ENCODE results near the gene DGKD.

The DGKD gene

DNA sequence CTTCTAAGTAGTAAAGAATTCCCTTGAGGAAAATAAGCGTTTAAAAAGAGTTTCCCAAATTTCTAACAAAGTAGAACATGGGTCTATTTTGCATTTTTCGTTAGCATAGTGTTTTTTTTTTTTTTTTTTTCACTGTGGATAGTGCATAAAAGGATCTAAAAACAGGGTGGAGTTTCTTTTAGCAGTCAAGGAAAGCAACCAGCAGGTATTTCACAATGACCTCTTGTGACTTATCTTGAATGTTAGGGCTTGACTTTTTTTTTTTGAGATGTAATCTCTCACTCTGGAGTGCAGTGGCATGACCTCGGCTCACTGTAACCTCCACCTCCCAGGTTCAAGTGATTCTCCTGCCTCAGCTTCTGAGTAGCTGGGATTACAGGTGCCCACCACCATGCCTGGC lies 14.9 kb upstream of the DGKD start:
- no peak for DNase-seq

DNA sequence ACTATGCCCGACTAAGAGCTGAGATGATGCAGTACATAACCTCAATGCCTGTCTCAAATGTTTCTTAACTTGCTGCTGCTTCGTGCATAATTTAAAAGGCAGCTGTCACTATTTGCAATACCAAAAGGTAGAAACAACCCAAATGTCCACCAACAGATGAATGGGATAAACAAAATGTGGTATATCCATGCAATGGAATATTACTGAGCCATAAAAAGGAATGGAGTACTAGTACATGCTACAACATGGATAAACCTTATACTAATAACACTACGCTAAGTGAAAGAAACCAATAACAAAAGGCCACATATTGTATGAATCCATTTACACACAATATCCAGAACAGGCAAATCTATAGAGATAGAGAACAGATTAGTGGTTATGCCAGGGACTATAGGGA lies 13.0 kb upstream of the DGKD start:
- no peak for DNase-seq

DNA sequence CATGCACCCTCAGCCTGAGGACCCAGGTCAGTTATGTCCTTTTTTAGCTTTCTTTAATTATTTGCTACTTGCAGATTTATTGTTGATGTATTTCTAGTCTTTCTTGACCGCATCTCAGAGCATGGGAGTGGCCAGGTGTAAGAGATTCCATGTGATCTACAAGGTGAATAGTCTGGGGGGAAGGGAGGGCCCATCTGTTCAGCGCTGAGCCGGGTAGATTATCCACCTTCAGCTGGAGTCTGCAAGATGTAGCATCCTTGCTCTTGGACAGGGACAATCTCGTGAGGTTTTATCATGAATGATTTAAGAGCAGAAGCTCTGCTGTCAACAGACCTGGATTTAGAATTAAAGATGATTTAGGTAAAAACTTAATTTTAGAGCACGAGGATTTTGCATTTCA lies 12.0 kb upstream of the DGKD start:
- DNase-seq, result no peak

DNA sequence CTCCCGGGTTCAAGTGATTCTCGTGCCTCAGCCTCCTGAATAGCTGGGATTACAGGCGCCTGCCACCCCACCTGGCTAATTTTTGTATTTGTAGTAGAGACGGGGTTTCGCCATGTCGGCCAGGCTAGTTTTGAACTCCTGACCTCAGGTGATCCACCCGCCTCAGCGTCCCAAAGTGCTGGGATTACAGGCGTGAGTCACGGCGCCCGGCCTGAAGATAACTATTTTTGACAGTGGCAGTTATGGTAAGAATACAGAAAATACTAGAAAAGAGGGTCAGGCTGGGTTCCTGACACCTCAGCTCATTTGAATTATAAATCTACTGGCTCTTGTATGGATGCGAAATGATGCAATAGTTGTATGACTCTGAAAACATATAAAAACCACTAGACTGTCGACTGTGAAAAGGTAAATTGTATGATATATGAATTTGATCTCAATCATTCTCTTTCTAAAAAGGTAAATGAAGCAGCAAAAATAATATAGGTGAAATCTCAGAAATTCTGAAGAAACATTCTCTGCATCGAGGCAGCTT lies 11.1 kb upstream of the DGKD start:
- DNase-seq, result no peak

DNA sequence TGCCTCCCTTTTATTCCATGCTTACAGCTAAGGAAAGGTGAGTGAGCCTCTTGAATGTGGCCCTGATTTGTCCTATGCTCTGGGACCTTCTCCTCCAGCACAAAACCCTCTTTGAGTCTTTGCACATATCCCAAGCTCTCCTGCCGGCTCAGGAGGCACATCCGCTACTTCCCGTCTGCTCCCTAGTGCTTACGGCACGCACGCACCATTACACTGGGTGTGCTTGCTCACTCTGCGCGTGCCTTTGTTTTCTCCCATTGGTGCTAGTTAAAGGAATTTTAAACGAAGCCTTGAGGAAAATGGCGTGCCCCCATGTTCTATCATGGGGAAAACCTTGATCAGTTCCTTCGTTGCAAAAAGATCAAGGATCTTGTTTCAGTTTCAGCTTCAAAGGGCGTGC lies 7.9 kb upstream of the DGKD start:
- no peak for DNase-seq

DNA sequence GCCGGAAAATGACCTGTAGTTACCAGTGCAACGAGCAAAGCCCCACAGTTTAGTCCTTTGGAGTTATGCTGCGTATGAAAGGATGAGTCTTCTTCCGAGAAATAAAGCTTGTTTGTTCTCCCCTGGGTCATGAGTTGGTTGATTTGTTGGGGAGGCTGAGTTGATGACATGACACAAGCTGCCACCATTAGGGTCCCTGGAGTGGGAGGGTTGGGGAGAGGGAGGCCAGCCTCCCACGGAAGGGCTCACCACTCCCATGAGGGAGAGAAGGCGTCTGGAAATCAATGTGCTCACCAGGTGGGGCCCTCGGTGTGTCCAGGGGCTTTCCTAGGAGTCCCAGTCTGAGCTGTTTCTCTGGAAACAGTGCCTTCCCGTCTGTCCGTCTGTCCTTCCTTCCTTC lies 7.4 kb upstream of the DGKD start:
- no peak for DNase-seq

DNA sequence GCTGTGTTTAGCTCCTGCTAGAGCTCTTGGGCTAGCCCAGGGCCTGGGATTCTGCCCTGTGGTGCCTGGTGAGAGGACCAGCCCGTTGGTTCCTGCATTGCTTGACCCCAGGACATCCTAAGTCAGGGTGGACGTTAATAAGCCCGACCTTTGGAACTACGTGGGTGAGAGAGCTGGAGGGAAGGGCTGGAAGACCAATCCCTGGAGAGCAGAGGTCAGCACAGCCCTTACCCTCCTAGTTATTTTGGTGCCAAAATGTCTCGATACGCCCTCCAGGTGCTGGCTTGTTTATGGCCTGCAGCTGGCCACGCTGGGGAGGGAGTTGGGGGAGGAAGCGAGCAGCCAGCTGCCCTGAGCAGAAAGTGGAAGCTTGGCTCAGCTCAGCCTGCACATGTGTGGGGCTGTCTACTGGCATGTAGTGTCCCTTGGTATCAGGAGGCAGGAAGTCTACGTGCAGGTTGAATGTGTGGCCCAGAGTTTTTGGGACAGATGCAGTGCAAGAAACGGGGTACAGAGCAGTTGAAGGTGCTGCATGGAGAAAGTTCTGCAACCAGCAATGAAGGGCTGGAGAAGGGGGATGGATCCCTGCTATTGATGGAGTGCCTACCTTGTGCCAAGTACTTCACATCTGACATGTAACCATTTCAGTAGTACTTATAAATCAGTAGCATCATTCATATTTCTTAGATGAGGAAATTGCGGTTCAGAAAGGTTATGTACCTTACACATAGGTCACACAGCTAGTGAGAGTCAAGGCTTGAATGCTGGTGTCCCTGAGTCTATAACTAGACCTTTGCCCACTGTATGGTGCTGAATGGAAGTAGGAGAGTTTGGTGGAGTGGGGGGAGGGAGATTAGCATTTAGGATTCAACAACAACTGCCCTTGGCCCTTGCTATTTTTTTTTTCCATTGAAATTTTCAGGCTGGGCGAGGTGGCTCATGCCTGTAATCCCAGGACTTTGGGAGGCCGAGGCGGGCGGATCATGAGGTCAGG lies 5.0 kb upstream of the DGKD start:
- DNase-seq, result no peak

DNA sequence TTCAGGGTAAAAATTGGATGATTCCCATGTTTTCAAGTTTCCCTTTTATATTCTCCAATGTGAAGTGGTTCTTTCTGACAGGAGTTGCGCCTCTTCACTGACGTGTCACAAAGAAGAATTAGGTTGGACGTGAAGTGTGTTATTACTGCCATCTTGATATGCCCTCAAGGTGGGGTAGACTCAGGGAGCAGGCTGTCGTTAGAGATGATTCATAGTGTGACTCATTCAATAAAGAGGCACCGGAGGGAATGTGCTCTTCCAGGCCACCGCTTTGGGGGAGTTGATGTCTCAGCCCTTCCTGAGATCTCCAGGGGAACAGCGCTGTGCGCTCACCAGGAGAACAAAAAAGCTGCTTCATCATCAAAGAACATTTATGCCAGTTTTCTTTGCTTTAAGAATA lies 3.6 kb upstream of the DGKD start:
- no peak for DNase-seq

DNA sequence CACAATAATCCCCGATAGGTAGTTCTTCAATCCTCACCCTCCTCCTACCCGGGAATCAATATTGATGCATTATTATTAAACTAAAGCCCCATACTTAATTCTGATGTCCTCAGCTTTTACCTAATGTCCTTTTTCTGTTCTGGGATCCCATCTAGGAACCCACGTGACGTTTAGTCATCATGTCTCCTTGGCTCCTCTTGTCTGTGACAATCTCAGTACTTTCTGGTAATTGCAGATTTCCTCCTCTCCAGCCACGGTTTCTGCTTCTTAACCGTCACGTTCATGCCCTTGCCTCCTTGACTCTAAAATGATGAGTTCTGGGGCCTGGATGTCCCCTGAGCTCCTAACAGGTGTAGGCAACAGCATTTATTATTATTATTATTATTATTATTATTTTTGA lies 2.9 kb upstream of the DGKD start:
- DNase-seq, result no peak

DNA sequence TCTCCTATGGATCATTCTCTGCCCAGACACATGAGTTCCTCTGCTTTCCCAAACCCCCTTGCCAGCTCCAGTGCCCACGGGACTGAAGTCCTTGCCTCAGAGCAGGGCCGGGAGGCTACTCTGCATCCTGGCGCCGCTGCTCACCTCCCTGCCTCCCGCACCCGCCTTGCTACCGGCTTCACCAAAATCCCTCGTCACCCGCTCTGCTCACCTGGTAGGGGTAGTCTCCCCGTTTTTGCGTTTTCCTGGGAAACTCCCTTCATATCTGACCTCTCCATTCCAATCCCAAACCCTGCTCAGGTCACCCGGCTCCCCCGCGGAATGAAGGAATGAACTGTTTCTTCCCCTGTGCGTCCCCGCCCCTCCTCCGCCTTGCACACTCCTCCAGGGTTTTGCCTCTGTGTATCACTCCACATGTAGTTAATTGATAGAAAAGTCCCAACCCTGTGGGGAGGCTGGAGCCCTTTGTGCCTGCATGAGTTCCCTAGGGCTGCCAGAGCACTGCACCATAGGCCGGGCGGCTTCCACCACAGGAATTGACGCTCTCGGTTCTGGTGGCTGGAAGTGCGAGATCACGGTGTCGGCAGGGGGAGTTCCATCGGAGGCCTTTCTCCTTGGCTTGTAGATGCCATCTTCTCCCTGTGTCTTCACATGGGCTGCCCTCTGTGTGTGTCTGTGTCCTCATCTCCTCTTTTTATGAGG lies 2.0 kb upstream of the DGKD start:
- no peak for DNase-seq

DNA sequence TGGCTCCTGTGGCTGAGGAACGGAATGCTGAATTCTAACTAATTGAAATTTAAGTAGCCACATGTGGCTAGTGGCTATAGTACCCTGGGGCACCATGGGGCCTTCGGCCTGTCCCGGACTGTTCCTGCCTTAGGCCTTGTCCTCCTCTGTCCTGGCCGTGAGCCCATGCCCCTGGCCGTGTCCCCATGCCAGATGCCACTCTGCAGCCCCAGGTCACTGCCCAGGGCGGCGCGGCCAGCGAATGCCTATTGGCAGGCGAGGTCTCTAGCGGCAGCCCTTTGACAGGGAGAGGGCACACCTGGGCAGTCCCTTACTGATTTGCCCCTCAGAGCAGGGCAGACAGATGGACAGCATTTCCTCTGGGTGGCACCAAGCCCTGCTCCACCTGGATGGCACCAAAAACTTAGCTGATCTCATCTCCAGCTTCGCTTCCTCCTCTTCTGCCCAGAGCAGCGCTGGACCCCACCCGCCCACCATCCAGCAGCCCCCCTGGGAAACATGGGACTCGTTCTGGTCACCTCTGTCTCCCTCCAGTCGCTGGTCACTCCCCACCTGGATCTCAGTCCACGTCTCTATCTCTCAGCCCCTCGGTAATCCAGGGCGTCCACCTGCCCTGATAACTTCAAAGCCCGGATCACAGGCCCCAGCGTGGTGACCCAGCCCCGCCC lies 1.1 kb upstream of the DGKD start:
- no peak for DNase-seq

DNA sequence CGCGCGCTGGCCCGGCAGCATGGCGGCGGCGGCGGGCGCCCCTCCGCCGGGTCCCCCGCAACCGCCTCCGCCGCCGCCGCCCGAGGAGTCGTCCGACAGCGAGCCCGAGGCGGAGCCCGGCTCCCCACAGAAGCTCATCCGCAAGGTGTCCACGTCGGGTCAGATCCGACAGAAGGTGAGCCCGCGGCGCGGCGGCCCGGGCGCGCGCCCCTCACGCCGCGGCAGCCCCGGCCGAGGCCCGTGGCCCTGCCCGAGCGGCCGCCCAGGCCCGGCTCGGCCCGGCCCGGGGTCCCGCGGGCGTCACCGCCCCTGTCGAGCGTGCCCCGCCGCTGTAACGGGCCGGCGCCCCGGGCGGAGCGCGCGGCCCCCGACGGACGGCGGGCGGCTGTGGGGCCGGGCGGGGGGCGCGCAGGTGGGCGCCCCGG lies 218 bp downstream of the DGKD start:
- no peak for DNase-seq

DNA sequence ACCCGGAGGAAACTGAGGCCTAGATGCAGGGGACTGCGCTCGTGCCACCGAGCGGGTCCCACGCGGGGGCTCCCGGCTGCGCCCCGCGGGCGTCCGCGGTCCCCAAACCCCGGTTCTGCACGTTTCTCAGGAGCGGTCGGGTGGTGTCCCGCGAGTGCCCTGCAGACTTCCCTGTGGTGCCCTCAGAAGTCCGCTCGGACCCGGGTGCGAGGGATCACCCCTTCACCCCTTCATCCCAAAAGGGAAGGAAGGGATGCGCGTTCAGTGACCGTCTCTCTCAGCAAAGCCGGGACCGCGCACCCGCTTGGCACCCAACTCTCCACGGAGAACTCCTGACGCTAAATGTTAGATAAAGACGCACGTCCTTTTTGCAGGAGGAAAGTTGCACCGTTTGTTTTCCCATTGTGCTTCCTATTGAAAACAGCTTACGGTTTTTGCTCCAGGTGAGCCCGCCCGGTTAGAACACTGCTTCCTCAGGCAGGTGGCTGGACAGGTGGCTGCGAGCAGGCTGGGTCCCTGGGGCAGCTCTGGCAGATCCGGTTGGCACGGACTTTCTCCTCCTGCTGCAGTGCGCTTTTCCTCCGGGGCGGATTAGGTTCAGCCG lies 779 bp downstream of the DGKD start:
- no peak for DNase-seq

DNA sequence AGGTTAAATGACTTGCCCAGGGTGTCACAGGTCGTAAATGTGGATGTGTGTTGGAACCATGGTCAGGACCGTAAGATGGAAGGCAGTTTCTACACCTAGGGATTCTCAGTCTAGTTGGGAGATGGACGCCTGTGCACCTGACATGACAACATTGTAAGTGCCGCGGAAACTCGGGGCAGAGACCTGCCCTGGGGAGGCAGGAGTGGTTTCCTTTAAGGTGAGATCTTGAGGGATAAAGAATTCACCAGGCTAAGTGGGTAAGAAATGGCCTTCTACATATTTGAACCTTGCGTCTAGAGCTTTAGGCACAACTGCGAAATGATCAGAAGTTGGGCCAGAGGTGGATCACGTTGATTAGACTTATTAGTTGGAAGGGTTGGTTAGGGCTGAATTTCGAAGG lies 1.6 kb downstream of the DGKD start:
- no peak for DNase-seq

DNA sequence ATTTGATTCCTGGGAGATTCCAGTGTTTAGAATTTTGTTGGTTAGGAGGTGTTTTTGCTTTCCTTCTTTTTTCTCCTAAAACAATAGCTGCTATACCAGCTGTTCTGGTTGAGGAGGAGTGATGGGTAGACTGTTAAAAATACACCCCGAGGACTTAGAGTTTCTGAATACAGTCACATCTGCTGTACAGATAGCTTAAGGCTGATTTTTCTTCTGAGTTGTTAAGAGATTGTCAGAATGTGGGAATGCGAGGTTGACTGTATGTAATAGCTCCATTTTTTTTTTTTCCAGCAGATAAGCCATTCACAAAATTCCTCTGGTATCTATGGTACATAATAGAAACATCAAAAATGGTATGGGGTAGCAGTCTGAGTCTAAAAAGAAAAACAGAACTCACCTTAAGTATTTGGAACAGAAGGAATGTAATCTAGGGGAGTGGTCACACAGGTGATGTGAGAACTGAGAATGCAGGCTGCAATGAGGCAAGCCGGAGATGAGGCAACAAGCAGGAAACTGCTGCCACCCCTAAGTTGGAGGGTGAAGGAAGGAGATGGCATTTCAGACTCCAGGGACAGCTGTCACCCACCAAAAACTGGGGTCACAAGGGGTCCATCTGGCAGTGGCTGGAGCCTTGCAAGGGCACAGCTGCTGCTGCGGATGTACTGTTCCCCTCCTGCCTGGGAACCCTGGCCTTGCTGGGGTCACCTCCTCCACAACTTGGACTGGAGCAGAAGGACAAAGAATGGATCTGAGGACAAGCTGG lies 2.4 kb downstream of the DGKD start:
- DNase-seq, result no peak

DNA sequence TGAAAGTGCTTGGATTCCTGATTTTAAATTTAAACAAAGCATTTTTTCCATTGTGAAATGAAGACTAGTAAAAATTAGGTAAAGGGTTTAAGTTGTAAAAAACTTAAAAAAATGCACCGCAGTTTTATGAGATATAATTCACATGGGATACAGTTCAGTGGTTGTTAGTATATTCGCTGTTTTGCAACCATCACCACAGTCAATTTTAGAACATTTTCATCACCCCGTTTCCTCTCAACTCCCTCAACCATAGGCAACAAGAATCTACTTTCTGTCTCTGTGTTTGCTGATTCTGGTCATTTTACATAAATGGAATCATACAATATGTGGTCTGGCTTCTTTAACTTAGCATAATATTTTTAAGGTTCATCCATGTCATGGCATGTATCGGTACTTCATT lies 4.0 kb downstream of the DGKD start:
- DNase-seq, result no peak

DNA sequence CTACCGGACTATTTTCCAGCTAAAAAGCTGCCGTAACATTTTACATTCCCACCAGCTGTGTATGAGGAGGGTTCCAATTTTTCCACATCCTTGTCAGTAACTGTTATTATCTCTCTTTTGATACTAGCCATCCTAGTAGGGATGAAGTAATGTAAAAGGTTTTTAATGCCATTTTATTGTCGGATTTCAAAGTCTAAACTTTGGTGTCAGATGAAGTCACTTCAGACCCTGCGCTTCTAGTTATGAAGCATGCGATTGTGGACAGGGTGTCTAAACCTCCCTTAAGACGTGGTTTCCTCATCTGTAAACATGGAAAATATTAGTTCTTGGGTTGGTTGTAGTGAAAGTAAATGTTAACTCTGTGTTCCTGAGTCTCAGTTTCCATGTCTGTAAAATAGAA lies 4.7 kb downstream of the DGKD start:
- no peak for DNase-seq

DNA sequence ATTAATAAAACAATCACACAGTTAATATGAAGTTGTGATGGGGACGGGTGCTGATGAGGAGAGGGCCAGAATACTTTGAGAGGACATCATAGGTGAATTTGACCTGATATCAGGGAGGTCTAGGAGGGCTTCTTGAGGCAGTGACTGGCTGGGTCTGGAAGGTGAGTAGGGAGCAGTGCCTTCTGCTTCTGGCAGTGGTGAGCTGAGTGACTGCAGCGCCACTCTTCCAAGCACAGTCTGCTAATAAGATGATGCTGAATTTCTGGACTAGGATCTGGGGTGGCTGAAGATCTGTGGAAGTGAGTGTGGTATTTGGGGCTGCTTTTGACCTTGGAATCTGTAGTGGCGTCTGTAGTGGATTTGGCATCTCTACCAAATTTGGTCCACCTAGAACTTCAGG lies 5.5 kb downstream of the DGKD start:
- no peak for DNase-seq

DNA sequence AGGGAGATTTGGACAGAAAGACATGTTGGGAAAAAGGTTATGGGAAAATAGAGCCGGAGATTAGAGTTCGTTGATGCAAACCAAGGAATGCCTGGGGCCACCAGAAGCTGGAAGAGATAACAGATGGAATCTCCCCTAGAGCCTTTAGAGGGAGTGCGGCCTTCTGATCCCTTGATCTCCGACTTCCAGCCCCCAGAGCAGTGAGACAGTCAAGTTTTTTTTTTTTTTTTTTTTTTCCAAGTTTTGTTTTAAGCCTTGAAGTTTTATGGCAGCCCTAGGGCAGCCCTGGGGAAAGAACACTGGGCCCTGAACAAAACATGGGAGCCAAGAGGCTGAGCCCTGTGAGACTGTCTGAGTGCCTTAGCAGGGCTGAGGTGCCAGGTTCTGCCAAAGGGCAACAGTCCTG lies 6.5 kb downstream of the DGKD start:
- DNase-seq, result no peak

DNA sequence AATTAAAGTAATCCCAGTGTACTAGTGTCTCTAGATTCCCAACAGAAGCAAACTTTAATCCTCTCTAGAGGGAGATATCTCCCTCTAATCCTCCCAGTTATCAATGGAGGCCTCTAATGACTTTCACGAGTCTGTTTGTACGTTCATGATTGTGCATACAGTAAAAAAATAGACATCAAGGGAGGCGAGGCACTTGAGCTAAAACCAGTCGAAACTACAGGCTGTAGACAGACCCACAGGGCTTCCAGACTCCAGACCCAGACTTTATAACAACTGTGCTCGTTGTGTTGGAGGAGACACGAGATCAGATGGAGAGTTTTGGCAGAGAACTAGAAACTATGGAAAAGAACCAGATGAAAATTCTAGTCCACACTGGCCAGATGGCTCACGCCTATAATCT lies 7.0 kb downstream of the DGKD start:
- DNase-seq, result no peak

DNA sequence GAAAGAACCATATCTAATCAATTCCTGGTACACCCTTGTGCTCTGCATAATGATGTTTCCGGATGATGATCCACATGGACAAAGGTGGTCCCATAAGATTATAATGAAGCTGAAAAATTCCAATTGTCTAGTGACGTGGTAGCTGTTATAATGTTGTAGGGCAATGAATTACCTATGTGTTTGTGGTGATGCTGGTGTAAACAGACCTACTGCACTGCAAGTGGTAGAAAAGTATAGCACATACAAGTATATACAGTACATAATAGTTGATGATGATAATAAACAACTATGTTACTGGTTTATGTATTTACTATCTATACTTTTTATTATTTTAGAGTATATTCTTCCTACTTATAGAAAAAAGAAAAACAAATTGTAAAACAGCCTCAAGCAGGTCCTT lies 8.4 kb downstream of the DGKD start:
- no peak for DNase-seq

DNA sequence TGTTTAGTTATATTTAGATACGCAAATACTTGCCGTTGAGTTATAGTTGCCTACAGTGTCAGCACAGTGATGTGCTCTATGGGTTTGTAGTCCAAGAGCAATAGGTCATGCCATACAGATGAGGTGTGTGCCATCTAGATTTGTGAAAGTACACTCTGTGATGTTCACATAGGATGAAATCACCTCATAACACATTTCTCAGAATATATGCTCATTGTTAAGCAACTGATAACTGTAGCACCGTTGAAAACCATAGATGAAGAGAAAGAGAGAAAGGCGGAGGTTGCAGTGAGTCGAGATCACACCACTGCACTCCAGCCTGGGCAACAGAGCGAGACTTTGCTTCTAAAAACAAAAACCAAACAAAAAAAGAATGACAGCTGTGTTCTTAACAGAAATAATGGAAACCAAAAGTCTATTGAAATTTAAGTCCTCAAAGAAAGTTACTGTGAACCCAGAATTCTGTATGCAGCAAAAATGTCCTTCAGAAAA lies 9.5 kb downstream of the DGKD start:
- DNase-seq, result no peak
